Measurements from ENCODE around the gene SLC12A9.

SLC12A9 gene

GRCh38 chr7:100895956-100896731 is 43.6 kb downstream of the SLC12A9 start (continued):
- TF ChIP-seq ZBTB10 (tag by site-specific recombination; IDR thresholded peaks at IDR 0.05) = peak; percentile 95
- TF ChIP-seq KLF10 (tag by site-specific recombination; IDR thresholded peaks at IDR 0.05) = no peak
- TF ChIP-seq ZNF629 (tag by site-specific recombination; IDR thresholded peaks at IDR 0.05) = peak; percentile 86
- TF ChIP-seq ZNF19 (tag by site-specific recombination; IDR thresholded peaks at IDR 0.05; ENCODE audit: low read depth) = no peak
- no peak for TF ChIP-seq ZNF350 (tag by site-specific recombination; IDR thresholded peaks at IDR 0.05)
- peak; percentile 89 for TF ChIP-seq ZBTB11 (tag by site-specific recombination; conservative IDR thresholded peaks at IDR 0.05; ENCODE audit: low read depth)
- TF ChIP-seq PBX3 (CRISPR knock-in tag; IDR thresholded peaks at IDR 0.05) = no peak
- peak; percentile 45 for TF ChIP-seq ZFP69B (tag by site-specific recombination; IDR thresholded peaks at IDR 0.05)
- no peak for TF ChIP-seq ZNF174 (tag by site-specific recombination; IDR thresholded peaks at IDR 0.05)
- 0 out of 2 replicates have a peak, but pooled peaks have one; percentile 9 for TF ChIP-seq ZNF785 (tag by site-specific recombination; IDR thresholded peaks at IDR 0.05)
- TF ChIP-seq ZNF354C (tag by site-specific recombination; IDR thresholded peaks at IDR 0.05; ENCODE audit: borderline replicate concordance, low read depth) = no peak
- no peak for TF ChIP-seq YY2 (tag by site-specific recombination; IDR thresholded peaks at IDR 0.05)
- no peak; the same call in 1 of the 2 replicates for TF ChIP-seq MYNN (tag by site-specific recombination; IDR thresholded peaks at IDR 0.05; ENCODE audit: borderline replicate concordance)
- TF ChIP-seq ZNF148 (tag by site-specific recombination; IDR thresholded peaks at IDR 0.05; ENCODE audit: borderline replicate concordance) = no peak
- TF ChIP-seq GFI1B (tag by site-specific recombination; IDR thresholded peaks at IDR 0.05) = no peak
- TF ChIP-seq KLF8 (tag by site-specific recombination; IDR thresholded peaks at IDR 0.05) = peak; percentile 34
- TF ChIP-seq ZNF660 (tag by site-specific recombination; IDR thresholded peaks at IDR 0.05) = no peak
- TF ChIP-seq GLIS1 (tag by site-specific recombination; IDR thresholded peaks at IDR 0.05) = peak; percentile 60
- no peak for TF ChIP-seq ZNF157 (tag by site-specific recombination; IDR thresholded peaks at IDR 0.05)
- no peak for TF ChIP-seq ZNF571 (tag by site-specific recombination; IDR thresholded peaks at IDR 0.05)
- no peak for TF ChIP-seq ZNF664 (tag by site-specific recombination; IDR thresholded peaks at IDR 0.05)
- TF ChIP-seq ZNF112 (tag by site-specific recombination; IDR thresholded peaks at IDR 0.05) = no peak
- TF ChIP-seq BCL11A (tag by site-specific recombination; IDR thresholded peaks at IDR 0.05; ENCODE audit: low read depth) = peak; percentile 95
- TF ChIP-seq ZNF404 (tag by site-specific recombination; IDR thresholded peaks at IDR 0.05) = no peak
- no peak; the same call in 1 of the 2 replicates for TF ChIP-seq ZNF341 (tag by site-specific recombination; IDR thresholded peaks at IDR 0.05; ENCODE audit: low read depth)
- TF ChIP-seq BCL11B (tag by site-specific recombination; IDR thresholded peaks at IDR 0.05; ENCODE audit: low read depth) = peak; percentile 90
- TF ChIP-seq IKZF3 (tag by site-specific recombination; IDR thresholded peaks at IDR 0.05) = no peak
- TF ChIP-seq KLF17 (tag by site-specific recombination; IDR thresholded peaks at IDR 0.05) = peak; percentile 83
